Right cardiac atrium (tissue), 5 donors: Measurements from ENCODE around the gene FBXW11. TPM values are rescaled to one million over a fixed set of nuclear protein-coding genes. Genes with fewer than 3 reads are reported as not detected.

Source experiments
- ATAC-seq, 2 donors: fragments of 200-7000 bp; cut with Tn5 transposase; one replicate each; pipeline versions ENCODE4 v1.8.0 to v1.9.1; 2020; ENCODE audit warnings: moderate library complexity in 2 of 2, mild to moderate bottlenecking in 1 of 2
- DNase-seq, 3 donors: peaks; one replicate each; pipeline ENCODE4 v3.0.0-alpha.2; 2020
- H3K27ac ChIP-seq: one replicate; pipeline ENCODE4 v1.5.1; 2013; ENCODE audit warnings: mild to moderate bottlenecking, low read length, control low read depth, moderate library complexity
- H3K27me3 ChIP-seq: one replicate; pipeline ENCODE4 v1.6.1; 2013; ENCODE audit not compliant: control insufficient read depth, insufficient read depth
- H3K4me1 ChIP-seq: one replicate; pipeline ENCODE4 v1.6.1; 2013; ENCODE audit warnings: low read length; ENCODE audit not compliant: control insufficient read depth, insufficient read depth
- H3K4me3 ChIP-seq: one replicate; pipeline ENCODE4 v1.5.1; 2013; ENCODE audit warnings: low read length, control low read depth
- H3K9me3 ChIP-seq: one replicate; pipeline ENCODE4 v1.6.1; 2013; ENCODE audit warnings: low read length; ENCODE audit not compliant: control insufficient read depth
- WGBS: extraction: QIAGEN DNeasy Blood & Tissue Kit; methylation state at CpG from one replicate; pipeline ENCODE4 v1.1.7; 2013; 5-methylcytosine and 5-hydroxymethylcytosine counted together
- intact Hi-C, 4 donors: fragments of 100-400 bp; cut with DNase I; formaldehyde crosslinking; loops; one replicate each; pipeline versions ENCODE4 v1.11.0 to v1.14.0; 2022 to 2023
- polyA plus RNA-seq: library from polyadenylated mRNA; stranded (reverse); fragments of 200-250 nt; gene quantifications from one replicate; pipeline ENCODE4 v1.2.3, GENCODE V29; 2013
- total RNA-seq, 4 donors: library from RNA; stranded (reverse); fragmentation: NEBNext Ultra II Directional; extraction: Animal tissue kit (Norgen Biotek cat#: 25700); gene quantifications; one replicate each; pipeline ENCODE4 v1.2.1, GENCODE V29; 2021
- donor health status: healthy with polysubstance abuse.
- donor health status: DM: no; HTN: yes; CAD: no.
- donor health status: DM: no; HTN: no; CAD: no.
- donor health status: DM: no; HTN: yes; CAD: no; lungs with severe emphysema.
- donor health status: DM: yes; HTN: yes; CAD: no.

The FBXW11 gene
- total and polyA plus RNA-seq, 5 donors: 15.8 to 70.7 (median 65.6) TPM

GRCh38 chr5:172048170-172048422, 41.7 kb upstream of the FBXW11 start:
- intact Hi-C loops: no loop called here
- no peak for DNase-seq
- H3K4me3 ChIP-seq: no peak overlapping the region
- no peak for ATAC-seq
- no peak overlapping the region for H3K27ac ChIP-seq
- peaks cover 9% of the 10 kb centered on the region for H3K4me1 ChIP-seq
- 63% methylated on average over 1 of the region's 1 CpG for WGBS
- H3K9me3 ChIP-seq: no peaks in the 10 kb centered on the region
- no peaks in the 10 kb centered on the region for H3K27me3 ChIP-seq

- Histone ChIP-seq H3K9me3 (no peaks in the 10 kb centered on the region), H3K27ac (no peak overlapping the region), H3K4me1 (peaks cover under 1% of the 10 kb centered on the region), H3K27me3 (no peaks in the 10 kb centered on the region), H3K4me3 (no peak overlapping the region)
- no peak for DNase-seq
- intact Hi-C loops: no loop called here
- ATAC-seq: no peak
- 95% methylated on average over 4 of the region's 4 CpGs for WGBS
Observed at GRCh38 chr5:172046593-172046992, 40.2 kb upstream of the FBXW11 start.

GRCh38 chr5:172045315-172045632, 38.8 kb upstream of the FBXW11 start:
- no peak for DNase-seq
- Histone ChIP-seq H3K4me1 (no peaks in the 10 kb centered on the region), H3K4me3 (no peak overlapping the region), H3K27ac (no peak overlapping the region), H3K9me3 (no peaks in the 10 kb centered on the region), H3K27me3 (no peaks in the 10 kb centered on the region)
- ATAC-seq: no peak
- WGBS: 76% methylated on average over 7 of the region's 7 CpGs
- intact Hi-C loops: no loop called here

DNA sequence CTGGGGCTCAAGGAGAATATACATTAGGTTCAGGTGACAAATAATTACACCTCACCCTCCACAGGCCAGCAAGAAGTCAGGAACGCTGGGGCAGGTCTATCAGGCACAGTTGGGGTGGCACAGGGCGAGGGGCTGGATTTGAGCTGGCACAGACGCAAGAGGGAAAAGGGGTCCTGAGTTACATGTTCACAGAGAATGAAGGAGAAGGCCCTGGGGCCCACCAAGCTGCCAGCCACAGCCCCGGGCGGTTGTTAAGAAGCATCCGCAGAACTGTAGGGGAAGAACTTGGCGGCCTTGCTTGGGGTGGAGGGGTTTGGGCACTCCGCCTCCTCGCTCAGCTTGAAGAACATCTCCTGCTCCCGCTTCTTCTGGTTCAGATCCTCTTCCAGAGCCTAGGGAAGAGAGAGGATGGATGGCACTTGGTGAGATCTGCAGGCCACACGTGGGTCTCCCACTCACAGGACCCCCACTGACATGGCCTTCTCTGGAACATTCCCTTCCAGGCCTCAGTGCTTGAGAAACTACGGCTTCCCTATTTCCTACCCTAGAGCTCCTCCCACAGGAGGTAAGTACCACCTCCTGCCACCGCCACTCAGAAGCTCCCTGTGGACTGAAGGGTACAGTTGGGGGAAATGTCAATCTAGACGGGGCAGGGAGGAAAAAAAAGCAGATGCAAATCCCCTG, 38.3 kb upstream of the FBXW11 start:
- intact Hi-C loops: loop anchor here in 3 of 4 donors (5.0 kb wide), 1 partner anchor 132 kb away; no protein-coding TSS in a partner anchor
- Histone ChIP-seq H3K4me1 (no peaks in the 10 kb centered on the region), H3K4me3 (no peak overlapping the region), H3K27me3 (no peaks in the 10 kb centered on the region), H3K9me3 (no peaks in the 10 kb centered on the region), H3K27ac (no peak overlapping the region)
- WGBS: 86% methylated on average over 14 of the region's 14 CpGs
- DNase-seq (no peak), ATAC-seq (no peak)

- Histone ChIP-seq H3K27ac (no peak overlapping the region), H3K4me1 (no peaks in the 10 kb centered on the region), H3K9me3 (no peaks in the 10 kb centered on the region), H3K4me3 (no peak overlapping the region), H3K27me3 (no peaks in the 10 kb centered on the region)
- 90% methylated on average over 13 of the region's 13 CpGs for WGBS
- DNase-seq: no peak
- intact Hi-C loops: loop anchor here in 3 of 4 donors (5.0 kb wide), 1 partner anchor 132 kb away; no protein-coding TSS in a partner anchor
- no peak for ATAC-seq
Observed at GRCh38 chr5:172043865-172044264, 37.4 kb upstream of the FBXW11 start.

DNA sequence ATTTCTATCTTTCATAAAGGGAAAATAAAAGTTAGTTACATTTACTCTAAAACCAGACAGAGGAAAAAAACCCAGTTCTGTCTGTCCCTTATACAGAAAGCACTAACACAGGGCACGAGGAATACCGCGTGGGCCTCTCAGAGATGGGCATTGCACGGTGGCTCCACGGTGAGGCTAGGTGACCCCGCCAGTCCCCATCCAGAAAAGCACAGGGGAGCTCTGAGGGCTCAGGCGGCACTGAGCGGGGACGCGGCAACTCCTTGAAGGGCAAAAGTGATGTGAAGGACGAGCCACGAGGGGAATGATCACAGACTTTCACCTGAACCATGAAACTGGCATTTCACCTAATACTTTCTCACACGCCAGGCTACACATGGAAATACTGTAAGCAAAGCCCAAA, 35.7 kb upstream of the FBXW11 start:
- H3K9me3 ChIP-seq: no peaks in the 10 kb centered on the region
- WGBS: 93% methylated on average over 13 of the region's 13 CpGs
- no peak overlapping the region for H3K4me3 ChIP-seq
- H3K27me3 ChIP-seq: no peaks in the 10 kb centered on the region
- H3K27ac ChIP-seq: no peak overlapping the region
- ATAC-seq (no peak), DNase-seq (no peak)
- no peaks in the 10 kb centered on the region for H3K4me1 ChIP-seq
- intact Hi-C loops: loop anchor here in 3 of 4 donors (5.0 kb wide), 1 partner anchor 130 kb away; no protein-coding TSS in a partner anchor

DNA sequence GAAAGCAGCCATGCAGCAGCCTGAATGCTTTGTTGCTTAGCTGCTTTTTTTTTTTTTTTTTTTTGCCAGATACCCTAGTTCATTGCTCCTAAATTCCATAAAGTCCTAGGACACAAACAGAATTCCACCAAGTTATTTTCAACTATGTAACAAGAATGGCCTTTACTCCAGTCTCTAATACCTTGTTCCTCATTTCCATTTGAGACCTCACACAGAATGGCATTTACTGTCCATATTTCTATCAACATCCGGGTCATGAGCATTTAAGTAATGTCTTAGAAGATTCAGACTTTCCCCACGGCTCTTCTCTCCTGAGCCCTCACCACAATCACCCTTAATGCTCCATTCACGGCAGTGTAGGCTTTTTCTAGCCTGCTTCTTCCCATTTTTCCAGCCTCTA, 31.7 kb upstream of the FBXW11 start:
- no peak for ATAC-seq
- intact Hi-C loops: no loop called here
- WGBS: 90% methylated on average over 3 of the region's 3 CpGs

DNA sequence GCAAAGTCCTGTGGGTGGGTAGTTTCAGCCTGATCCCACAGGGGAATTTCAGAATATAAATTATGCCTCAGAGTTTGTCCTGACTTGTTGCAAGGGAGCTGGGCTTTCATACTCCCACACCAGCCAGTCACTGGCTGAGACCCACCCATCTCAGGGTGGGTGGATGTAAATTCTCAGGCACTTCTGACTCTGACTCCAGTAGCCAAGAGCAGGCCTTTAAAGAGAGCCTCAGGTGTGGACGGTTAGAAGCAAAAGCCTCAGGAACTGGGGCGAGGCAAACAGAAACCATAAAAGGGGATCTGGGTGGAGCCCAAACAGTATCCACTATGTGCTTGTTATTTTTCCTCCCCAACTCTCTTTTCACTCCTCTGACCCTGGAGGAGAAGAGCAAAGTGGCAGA, 28.6 kb upstream of the FBXW11 start:
- Histone ChIP-seq H3K9me3 (no peaks in the 10 kb centered on the region), H3K4me3 (no peak overlapping the region), H3K27ac (no peak overlapping the region), H3K4me1 (no peaks in the 10 kb centered on the region), H3K27me3 (no peaks in the 10 kb centered on the region)
- no peak for DNase-seq
- intact Hi-C loops: no loop called here
- no peak for ATAC-seq
- WGBS: 63% methylated on average over 2 of the region's 2 CpGs

More for the DNA sequence above, 31.7 kb upstream of the FBXW11 start:
- no peak overlapping the region for H3K4me3 ChIP-seq
- no peaks in the 10 kb centered on the region for H3K4me1 ChIP-seq
- no peaks in the 10 kb centered on the region for H3K27me3 ChIP-seq
- H3K9me3 ChIP-seq: no peaks in the 10 kb centered on the region
- no peak overlapping the region for H3K27ac ChIP-seq
- no peak for DNase-seq

DNA sequence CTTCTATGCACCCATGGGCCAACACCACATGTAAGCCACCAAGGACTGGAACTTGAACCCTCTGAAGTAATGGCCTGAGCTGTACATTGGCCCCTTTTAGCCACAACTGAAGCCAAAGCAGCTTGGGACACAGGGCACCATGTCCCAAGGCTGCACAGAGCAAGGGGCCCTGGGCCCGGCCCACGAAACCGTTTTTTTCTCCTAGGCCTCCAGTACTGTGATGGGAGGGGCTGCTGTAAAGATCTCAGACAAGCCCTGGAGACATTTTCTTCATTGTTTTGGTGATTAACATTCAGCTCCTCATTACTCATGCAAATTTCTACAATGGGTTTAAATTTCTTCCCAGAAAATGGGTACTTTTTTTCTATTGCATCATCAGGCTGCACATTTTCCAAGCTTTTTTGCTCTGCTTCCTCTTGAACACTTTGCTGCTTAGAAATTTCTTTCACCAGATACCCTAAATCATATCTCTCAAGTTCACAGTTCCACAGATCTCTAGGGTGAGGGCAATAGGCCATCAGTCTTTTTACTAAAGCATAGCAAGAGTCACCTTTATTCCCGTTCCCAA, 25.5 kb upstream of the FBXW11 start:
- Histone ChIP-seq H3K4me3 (no peak overlapping the region), H3K9me3 (no peaks in the 10 kb centered on the region), H3K4me1 (no peaks in the 10 kb centered on the region), H3K27me3 (no peaks in the 10 kb centered on the region), H3K27ac (no peak overlapping the region)
- intact Hi-C loops: no loop called here
- DNase-seq (no peak), ATAC-seq (no peak)
- WGBS: 98% methylated on average over 4 of the region's 4 CpGs

DNA sequence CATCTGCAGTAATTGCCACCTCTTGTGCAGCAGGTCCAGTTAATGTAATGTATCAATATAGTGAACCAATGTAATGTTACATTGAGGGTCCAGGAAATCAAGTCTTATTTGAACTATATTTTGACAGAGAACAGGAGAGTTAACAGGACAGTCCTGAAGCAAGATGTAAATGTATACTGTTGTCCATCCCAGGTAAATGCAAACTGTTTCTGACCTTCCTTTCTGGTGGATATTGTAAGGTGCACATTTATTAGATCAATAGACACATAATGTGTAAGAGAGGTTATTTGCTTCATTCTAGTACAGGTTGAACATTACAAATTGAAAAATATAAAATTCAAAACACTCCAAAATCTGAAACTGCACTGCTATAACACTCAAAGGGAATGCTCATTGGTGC, 23.4 kb upstream of the FBXW11 start:
- intact Hi-C loops: no loop called here
- no peaks in the 10 kb centered on the region for H3K9me3 ChIP-seq
- no peaks in the 10 kb centered on the region for H3K4me1 ChIP-seq
- no peak for ATAC-seq
- DNase-seq: no peak
- H3K27me3 ChIP-seq: no peaks in the 10 kb centered on the region
- H3K4me3 ChIP-seq: no peak overlapping the region
- H3K27ac ChIP-seq: no peak overlapping the region

DNA sequence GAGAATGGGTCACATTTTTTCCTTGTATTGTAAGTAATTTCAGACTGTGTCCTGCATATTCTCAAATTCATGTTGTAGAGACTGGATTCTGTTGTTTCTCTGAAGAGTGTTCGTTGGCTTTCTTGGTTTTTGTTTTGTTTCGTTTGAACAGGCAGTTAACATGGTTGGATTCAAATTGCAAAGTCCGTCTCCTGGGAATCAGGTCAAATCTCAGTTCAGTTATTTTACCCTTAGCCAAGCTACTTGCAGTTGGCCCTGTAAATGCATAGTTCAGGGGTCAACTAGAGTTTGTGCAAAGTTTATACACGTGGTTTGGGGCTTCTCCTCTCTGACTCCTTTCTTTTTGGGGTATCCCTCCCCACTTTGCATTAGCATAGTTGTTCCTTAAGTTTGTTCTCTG, 21.7 kb upstream of the FBXW11 start:
- H3K27ac ChIP-seq: no peak overlapping the region
- ATAC-seq: no peak
- no peak for DNase-seq
- no peaks in the 10 kb centered on the region for H3K9me3 ChIP-seq
- intact Hi-C loops: no loop called here
- H3K27me3 ChIP-seq: no peaks in the 10 kb centered on the region
- no peak overlapping the region for H3K4me3 ChIP-seq
- WGBS: 61% methylated on average over 4 of the region's 4 CpGs
- no peaks in the 10 kb centered on the region for H3K4me1 ChIP-seq
